GM23338 (cell line): Measurements from ENCODE around the gene PWP2. TPM values are rescaled to one million over a fixed set of nuclear protein-coding genes. Genes with fewer than 3 reads are reported as not detected.
"Not testable (repeated sequence)": the region's sequence is repeated elsewhere in the genome, so short reads cannot be mapped to it uniquely, and the experiment has no call there.

ENCODE experiments used
- ATAC-seq: fragments of 200-7000 bp; cut with Tn5 transposase; 3 replicates; pipeline ENCODE4 v1.9.1; 2020
- DNase-seq: peaks from one replicate; pipeline ENCODE4 v3.0.0-alpha.2; 2015; ENCODE audit warnings: low spot score
- H2AFZ ChIP-seq: fragments of 200-600 bp; sonication (generic); 2 replicates; pipeline ENCODE4 v1.8.0; 2016; ENCODE audit warnings: antibody characterized with exemption, mild to moderate bottlenecking, moderate library complexity
- H3F3A ChIP-seq: fragments of 200-600 bp; sonication (generic); replicated peaks from 2 replicates; pipeline ENCODE4 v1.8.0; 2017; ENCODE audit warnings: antibody characterized with exemption, mixed run types, low read depth
- H3K27ac ChIP-seq: fragments of 200-600 bp; sonication (generic); 2 replicates; pipeline ENCODE4 v1.6.1; 2016; ENCODE audit warnings: low read depth
- H3K27me3 ChIP-seq: fragments of 200-600 bp; sonication (generic); 2 replicates; pipeline ENCODE4 v1.8.0; 2016; ENCODE audit warnings: mild to moderate bottlenecking, mixed run types, moderate library complexity; ENCODE audit not compliant: insufficient read depth
- H3K36me3 ChIP-seq: fragments of 200-600 bp; sonication (generic); 2 replicates; pipeline ENCODE4 v1.8.0; 2016; ENCODE audit warnings: mild to moderate bottlenecking; ENCODE audit not compliant: insufficient read depth
- H3K4me1 ChIP-seq: fragments of 200-600 bp; sonication (generic); 2 replicates; pipeline ENCODE4 v1.8.0; 2016; ENCODE audit warnings: mild to moderate bottlenecking, moderate library complexity; ENCODE audit not compliant: insufficient read depth
- H3K4me2 ChIP-seq: fragments of 200-600 bp; sonication (generic); 2 replicates; pipeline ENCODE4 v1.7.1; 2017; ENCODE audit warnings: mixed run types
- H3K4me3 ChIP-seq: fragments of 200-600 bp; sonication (generic); 2 replicates; pipeline ENCODE4 v1.6.1; 2016; ENCODE audit warnings: mixed run types
- H3K79me2 ChIP-seq: fragments of 200-600 bp; sonication (generic); replicated peaks from 2 replicates; pipeline ENCODE4 v1.8.0; 2017; ENCODE audit warnings: mild to moderate bottlenecking; ENCODE audit not compliant: insufficient read depth
- H3K9me2 ChIP-seq: fragments of 200-600 bp; sonication (generic); 2 replicates; pipeline ENCODE4 v1.8.0; 2017; ENCODE audit not compliant: insufficient read depth
- H4K20me1 ChIP-seq: fragments of 200-600 bp; sonication (generic); replicated peaks from 2 replicates; pipeline ENCODE4 v1.8.0; 2017; ENCODE audit warnings: mild to moderate bottlenecking; ENCODE audit not compliant: insufficient read depth
- H3K27ac Mint-ChIP-seq: 2 replicates; pipeline ENCODE4 v1.8.0; 2020; ENCODE audit warnings: inconsistent platforms, mild to moderate bottlenecking, moderate library complexity, mixed read lengths
- H3K27me3 Mint-ChIP-seq: 3 replicates; pipeline ENCODE4 v1.8.0; 2022; ENCODE audit warnings: low read depth, mild to moderate bottlenecking, moderate library complexity, mixed read lengths, inconsistent platforms; ENCODE audit not compliant: insufficient read depth, poor library complexity
- H3K36me3 Mint-ChIP-seq: 3 replicates; pipeline ENCODE4 v1.8.0; 2021; ENCODE audit warnings: low read depth, mild to moderate bottlenecking, inconsistent platforms, moderate library complexity, mixed read lengths
- H3K4me1 Mint-ChIP-seq: 3 replicates; pipeline ENCODE4 v1.8.0; 2020; ENCODE audit warnings: mild to moderate bottlenecking, inconsistent platforms, mixed read lengths
- H3K4me3 Mint-ChIP-seq: 3 replicates; pipeline ENCODE4 v1.8.0; 2021; ENCODE audit warnings: moderate library complexity, mild to moderate bottlenecking, inconsistent platforms, mixed read lengths
- H3K9me3 Mint-ChIP-seq: 3 replicates; pipeline ENCODE4 v1.8.0; 2020; ENCODE audit warnings: moderate library complexity, mild to moderate bottlenecking, inconsistent platforms, mixed read lengths
- polyA plus RNA-seq: library from polyadenylated mRNA; unstranded; fragments of >200 nt; fragmentation: Nextera tagmentation; extraction: Ambion mirVana; gene quantifications from 2 replicates; pipeline ENCODE4 v1.2.1, GENCODE V29; 2016
- total RNA-seq: library from RNA; depleted of rRNA; stranded (reverse); fragments of >200 nt; shearing (Covaris generic); gene quantifications from 2 replicates; pipeline ENCODE4 v1.2.3, GENCODE V29; 2014; rRNA removed

Gene PWP2
- total and polyA plus RNA-seq, 2 experiments from 2014 or later: 18.2 to 59.2 TPM

- H3K9me2 ChIP-seq, H3K36me3 Mint-ChIP-seq, H3K9me3 Mint-ChIP-seq, H3K4me1 ChIP-seq, H3F3A ChIP-seq, H4K20me1 ChIP-seq, H3K27me3 Mint-ChIP-seq, H3K36me3 ChIP-seq, H3K4me3 ChIP-seq, H2AFZ ChIP-seq, ATAC-seq, H3K4me1 Mint-ChIP-seq, H3K27ac ChIP-seq, DNase-seq, H3K27me3 ChIP-seq, H3K4me3 Mint-ChIP-seq, H3K79me2 ChIP-seq, H3K4me2 ChIP-seq, H3K27ac Mint-ChIP-seq: not testable (repeated sequence)
Observed at GRCh38 chr21:44171962-44172572, 64.9 kb downstream of the PWP2 start.

- H3K36me3 Mint-ChIP-seq, H3K4me2 ChIP-seq, H3K36me3 ChIP-seq, H3K4me3 Mint-ChIP-seq, H3K4me1 ChIP-seq, DNase-seq, H3K4me3 ChIP-seq, H4K20me1 ChIP-seq, H2AFZ ChIP-seq, H3K27ac Mint-ChIP-seq, H3K27ac ChIP-seq, H3K9me3 Mint-ChIP-seq, H3K27me3 ChIP-seq, H3K9me2 ChIP-seq, H3K79me2 ChIP-seq, H3K27me3 Mint-ChIP-seq, H3F3A ChIP-seq, H3K4me1 Mint-ChIP-seq: not testable (repeated sequence)
- ATAC-seq: peak; percentile 56
Observed at GRCh38 chr21:44172741-44173140, 65.5 kb downstream of the PWP2 start.

GRCh38 chr21:44175189-44175588 is 68.0 kb downstream of the PWP2 start:
- H3K9me2 ChIP-seq, H3K4me3 ChIP-seq, H3F3A ChIP-seq, H4K20me1 ChIP-seq, H3K27ac Mint-ChIP-seq, H3K27me3 Mint-ChIP-seq, H3K27ac ChIP-seq, H3K4me3 Mint-ChIP-seq, H3K4me1 ChIP-seq, H3K36me3 ChIP-seq, H3K27me3 ChIP-seq, H3K9me3 Mint-ChIP-seq, H3K79me2 ChIP-seq, H3K4me1 Mint-ChIP-seq, H2AFZ ChIP-seq, H3K4me2 ChIP-seq, H3K36me3 Mint-ChIP-seq, DNase-seq, ATAC-seq: not testable (repeated sequence)

- not testable (repeated sequence) for H3K9me3 Mint-ChIP-seq, H3K4me3 Mint-ChIP-seq, DNase-seq, H4K20me1 ChIP-seq, H3K36me3 Mint-ChIP-seq, H3K4me2 ChIP-seq, H3K4me3 ChIP-seq, H3K27me3 Mint-ChIP-seq, H3F3A ChIP-seq, H3K4me1 ChIP-seq, H2AFZ ChIP-seq, H3K9me2 ChIP-seq, H3K27ac ChIP-seq, H3K27ac Mint-ChIP-seq, H3K4me1 Mint-ChIP-seq, H3K27me3 ChIP-seq, ATAC-seq, H3K79me2 ChIP-seq, H3K36me3 ChIP-seq
Observed at GRCh38 chr21:44176127-44176526, 68.9 kb downstream of the PWP2 start.

Other genes with a start within 250 kb of the PWP2 start
- 4.4 and 6.1 TPM in 2 replicates for gene AGPAT3, start 242.2 kb upstream of the PWP2 start, total RNA-seq
- 1.1 and 2.1 TPM in 2 replicates for gene AGPAT3, start 242.2 kb upstream of the PWP2 start, polyA plus RNA-seq
- 27.1 and 30.9 TPM in 2 replicates for gene TRAPPC10, start 95.1 kb upstream of the PWP2 start, total RNA-seq
- gene TRAPPC10, start 95.1 kb upstream of the PWP2 start, polyA plus RNA-seq: 14.0 and 16.2 TPM in 2 replicates
- gene GATD3, start 26.3 kb downstream of the PWP2 start, total RNA-seq: 43.4 and 58.4 TPM in 2 replicates
- 37.5 and 44.1 TPM in 2 replicates for gene GATD3, start 26.3 kb downstream of the PWP2 start, polyA plus RNA-seq
- gene ICOSLG, start 133.5 kb downstream of the PWP2 start, total RNA-seq: 2.2 and 4.6 TPM in 2 replicates
- 1.3 and 1.6 TPM in 2 replicates for gene ICOSLG, start 133.5 kb downstream of the PWP2 start, polyA plus RNA-seq
- gene DNMT3L, start 154.5 kb downstream of the PWP2 start, total RNA-seq: not detected in 2 replicates
- gene DNMT3L, start 154.5 kb downstream of the PWP2 start, polyA plus RNA-seq: 0.26 and 0.27 TPM in 2 replicates
- gene AIRE, start 178.5 kb downstream of the PWP2 start, total RNA-seq: 0.10 TPM in 1 of 2 replicates, not detected in the other
- not detected in 2 replicates for gene AIRE, start 178.5 kb downstream of the PWP2 start, polyA plus RNA-seq
- gene PFKL, start 192.7 kb downstream of the PWP2 start, total RNA-seq: 92.3 and 106 TPM in 2 replicates
- gene PFKL, start 192.7 kb downstream of the PWP2 start, polyA plus RNA-seq: 39.9 and 40.3 TPM in 2 replicates
- gene CFAP410, start 232.0 kb downstream of the PWP2 start, total RNA-seq: 23.2 and 24.0 TPM in 2 replicates
- 11.0 and 15.4 TPM in 2 replicates for gene CFAP410, start 232.0 kb downstream of the PWP2 start, polyA plus RNA-seq
- gene TRPM2, start 246.2 kb downstream of the PWP2 start, total RNA-seq: 0.83 and 2.0 TPM in 2 replicates
- 0.50 and 0.53 TPM in 2 replicates for gene TRPM2, start 246.2 kb downstream of the PWP2 start, polyA plus RNA-seq